ENCODE results near the gene SIRT7.

SIRT7 gene

GRCh38 chr17:81948635-81949378 is 30.8 kb upstream of the SIRT7 start:
- Mint-ChIP-seq H3K27me3 (peaks cover 53% of the 10 kb centered on the region), H3K4me3 (no peak overlapping the region), H3K36me3 (no peaks in the 10 kb centered on the region), H3K9me3 (no peaks in the 10 kb centered on the region), H3K4me1 (peaks cover 4% of the 10 kb centered on the region), H3K27ac (no peak overlapping the region)
- CTCF ChIA-PET = interaction anchor here (1.9 kb wide), 1 partner anchor 11 kb away, joined by 9 read pairs; no protein-coding TSS in a partner anchor
- DNase-seq = no peak

GRCh38 chr17:81947189-81947588 is 29.2 kb upstream of the SIRT7 start, which contains the start of gene MYADML2:
Gene MYADML2 (minus strand): TSS chr17:81947233. CDS start chr17:81941741, 5,492 bp downstream.
- H3K36me3 Mint-ChIP-seq = no peaks in the 10 kb centered on the region
- H3K27ac Mint-ChIP-seq = no peak within 1 kb of the TSS
- H3K27me3 Mint-ChIP-seq = peaks cover 46% of the 10 kb centered on the region
- H3K4me3 Mint-ChIP-seq = no peak within 1 kb of the TSS
- peaks cover 4% of the 10 kb centered on the region for H3K4me1 Mint-ChIP-seq
- CTCF ChIA-PET = interaction anchor here (1.9 kb wide), 1 partner anchor 13 kb away, joined by 9 read pairs; no protein-coding TSS in a partner anchor
- DNase-seq = no peak
- no peaks in the 10 kb centered on the region for H3K9me3 Mint-ChIP-seq

- H3K36me3 Mint-ChIP-seq = no peaks in the 10 kb centered on the region
- H3K27ac Mint-ChIP-seq = no peak overlapping the region
- H3K4me1 Mint-ChIP-seq = no peaks in the 10 kb centered on the region
- no peaks in the 10 kb centered on the region for H3K9me3 Mint-ChIP-seq
- peaks cover 49% of the 10 kb centered on the region for H3K27me3 Mint-ChIP-seq
- no peak overlapping the region for H3K4me3 Mint-ChIP-seq
- DNase-seq = no peak
- CTCF ChIA-PET = no interaction called here
Measured at GRCh38 chr17:81944858-81945257, 26.9 kb upstream of the SIRT7 start.

DNA sequence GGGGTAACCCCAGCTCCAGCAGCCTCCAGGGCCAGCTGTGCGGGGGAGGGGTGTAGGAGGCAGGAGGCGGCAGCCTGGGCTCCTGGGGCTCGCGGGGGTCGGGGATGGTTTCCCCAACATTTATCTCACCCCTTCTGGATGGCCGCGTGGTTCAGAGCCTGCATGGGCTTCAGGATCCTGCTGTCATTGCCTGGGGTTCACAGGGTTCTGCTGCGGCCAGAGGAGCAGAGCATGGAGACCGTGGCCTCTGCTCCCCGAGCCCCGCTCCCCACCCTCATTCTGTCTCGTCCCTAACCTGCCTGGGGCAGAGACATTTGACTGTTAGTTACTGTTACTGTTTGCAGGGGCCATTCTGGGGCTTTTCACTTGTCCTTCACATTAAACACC is 24.2 kb upstream of the SIRT7 start:
- Mint-ChIP-seq H3K27ac (no peak overlapping the region), H3K4me1 (peaks cover 9% of the 10 kb centered on the region), H3K27me3 (peaks cover 43% of the 10 kb centered on the region), H3K36me3 (no peaks in the 10 kb centered on the region), H3K4me3 (no peak overlapping the region), H3K9me3 (no peaks in the 10 kb centered on the region)
- no peak for DNase-seq
- CTCF ChIA-PET = no interaction called here

- Mint-ChIP-seq H3K27ac (no peak overlapping the region), H3K4me3 (no peak overlapping the region), H3K27me3 (peaks cover 38% of the 10 kb centered on the region), H3K4me1 (peaks cover 10% of the 10 kb centered on the region), H3K9me3 (no peaks in the 10 kb centered on the region), H3K36me3 (no peaks in the 10 kb centered on the region)
- DNase-seq = no peak
- CTCF ChIA-PET = no interaction called here
Measured at GRCh38 chr17:81941484-81942166, 23.6 kb upstream of the SIRT7 start.

- CTCF ChIA-PET = no interaction called here
- no peak for DNase-seq
- no peak overlapping the region for H3K4me3 Mint-ChIP-seq
- H3K36me3 Mint-ChIP-seq = no peaks in the 10 kb centered on the region
- peaks cover 37% of the 10 kb centered on the region for H3K27me3 Mint-ChIP-seq
- no peak overlapping the region for H3K27ac Mint-ChIP-seq
- peaks cover 15% of the 10 kb centered on the region for H3K4me1 Mint-ChIP-seq
- no peaks in the 10 kb centered on the region for H3K9me3 Mint-ChIP-seq
Measured at GRCh38 chr17:81940538-81941483, 22.8 kb upstream of the SIRT7 start.

DNA sequence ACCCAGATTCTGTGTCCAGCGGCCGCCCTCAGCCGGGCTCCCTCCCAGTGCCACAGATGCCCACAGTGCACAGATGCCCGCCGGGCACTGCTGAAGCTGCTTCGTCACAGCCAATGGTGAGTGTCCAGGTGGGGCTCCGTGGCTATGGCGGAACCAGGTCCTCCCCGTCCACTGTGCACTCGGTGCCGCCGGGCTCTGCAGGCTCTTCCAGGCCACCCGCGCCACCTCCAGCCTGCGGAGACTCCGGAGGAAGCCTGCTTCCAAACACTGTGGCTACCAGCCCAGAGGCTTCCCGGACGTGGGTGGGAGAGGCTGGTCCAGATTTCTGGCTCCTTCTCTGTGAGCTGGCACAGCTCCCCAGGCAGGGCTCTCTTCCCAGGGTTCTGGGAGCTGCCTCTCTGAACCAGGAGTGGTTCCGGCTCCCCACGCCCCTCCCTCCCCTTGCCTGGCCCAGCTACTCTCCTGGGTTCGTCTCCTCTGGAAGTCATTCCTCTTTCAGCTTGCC is 22.0 kb upstream of the SIRT7 start:
- peaks cover 18% of the 10 kb centered on the region for H3K4me1 Mint-ChIP-seq
- no peak overlapping the region for H3K4me3 Mint-ChIP-seq
- peaks cover 31% of the 10 kb centered on the region for H3K27me3 Mint-ChIP-seq
- H3K27ac Mint-ChIP-seq = no peak overlapping the region
- no peaks in the 10 kb centered on the region for H3K36me3 Mint-ChIP-seq
- H3K9me3 Mint-ChIP-seq = no peaks in the 10 kb centered on the region
- no peak for DNase-seq
- CTCF ChIA-PET = no interaction called here

DNA sequence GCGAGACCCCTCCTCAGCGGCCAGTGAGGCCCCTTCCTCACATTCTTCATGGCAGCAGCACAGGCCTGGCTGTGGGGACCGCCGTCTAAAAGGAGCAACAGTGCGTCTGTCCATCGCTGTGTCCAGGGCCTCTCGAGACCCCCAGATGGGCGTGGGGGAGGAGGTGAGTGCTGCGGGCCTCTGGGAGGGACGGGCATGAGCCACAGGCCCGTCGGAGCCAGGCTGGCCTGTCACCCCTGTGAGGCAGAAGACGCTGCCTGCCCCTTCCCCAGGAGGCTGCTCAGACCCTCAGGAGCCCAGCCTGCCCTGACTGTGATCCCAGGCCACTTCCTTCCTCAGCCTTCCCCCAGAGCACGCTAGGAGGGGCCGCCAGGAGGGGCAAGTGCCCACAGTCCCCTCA is 21.2 kb upstream of the SIRT7 start:
- H3K4me3 Mint-ChIP-seq = no peak overlapping the region
- CTCF ChIA-PET = no interaction called here
- no peaks in the 10 kb centered on the region for H3K36me3 Mint-ChIP-seq
- peaks cover 30% of the 10 kb centered on the region for H3K27me3 Mint-ChIP-seq
- no peak overlapping the region for H3K27ac Mint-ChIP-seq
- no peaks in the 10 kb centered on the region for H3K9me3 Mint-ChIP-seq
- H3K4me1 Mint-ChIP-seq = peaks cover 18% of the 10 kb centered on the region
- DNase-seq = no peak

DNA sequence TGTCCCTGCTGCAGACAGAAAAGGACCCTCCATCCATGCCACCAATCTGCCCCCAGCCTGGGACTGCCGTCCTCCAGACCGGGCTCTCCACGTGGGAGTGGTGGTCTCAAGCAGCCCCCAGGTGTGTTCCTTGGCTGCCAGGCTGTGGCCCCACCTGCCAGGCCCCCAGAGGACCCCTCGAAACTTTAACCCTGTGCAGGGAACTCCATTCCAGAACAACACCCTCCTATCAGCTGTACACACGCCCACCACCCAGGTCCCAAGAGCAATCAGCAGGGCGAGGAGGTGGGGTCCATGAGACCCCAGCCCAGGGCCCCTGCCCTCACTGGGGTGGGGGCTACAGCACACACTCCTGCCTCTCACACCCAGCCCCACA is 17.7 kb upstream of the SIRT7 start:
- CTCF ChIA-PET = interaction anchor here (1.9 kb wide), 1 partner anchor 86 kb away, joined by 4 read pairs; no protein-coding TSS in a partner anchor
- H3K4me1 Mint-ChIP-seq = peaks cover 22% of the 10 kb centered on the region

DNA sequence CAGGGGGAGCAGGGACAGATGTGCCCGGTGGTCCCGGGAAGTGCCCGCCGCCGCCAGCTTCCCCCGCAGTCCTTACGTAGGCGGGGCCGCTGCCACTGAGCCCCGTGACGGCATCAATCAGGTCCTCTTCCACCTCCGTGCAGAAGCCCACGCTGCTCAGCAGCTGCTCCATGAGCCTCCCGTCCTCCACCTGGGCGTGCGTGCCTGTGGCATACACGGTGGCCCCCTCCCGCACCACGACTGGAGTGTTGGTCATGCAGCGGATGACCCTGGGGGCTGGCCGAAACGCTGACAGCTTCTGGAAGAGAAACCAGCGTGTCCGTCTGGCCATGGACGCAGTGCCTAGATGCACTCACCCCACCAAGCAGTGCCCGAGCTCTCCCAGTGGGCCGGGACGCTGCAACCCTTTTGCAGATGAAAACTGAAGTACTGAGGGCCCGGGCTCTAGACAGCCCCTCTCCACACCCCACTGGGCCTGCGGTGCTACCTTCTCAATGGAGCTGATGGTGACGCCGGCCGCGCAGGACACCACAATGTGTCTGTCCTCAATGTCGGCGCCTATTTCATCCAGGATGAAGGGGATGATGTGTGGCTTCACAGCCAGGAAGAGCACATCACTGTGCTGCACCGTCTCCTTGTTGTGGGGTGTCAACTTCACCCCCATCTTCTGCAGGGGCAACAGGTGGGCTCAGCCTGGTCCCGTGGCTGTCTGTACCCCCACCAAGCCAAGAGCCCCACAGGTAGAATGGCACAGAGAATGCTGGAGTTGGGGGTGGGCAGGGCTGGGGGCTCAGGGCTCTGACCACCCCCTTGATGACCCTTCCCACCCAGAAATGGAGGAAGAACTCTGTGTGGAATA is 17.1 kb upstream of the SIRT7 start:
- CTCF ChIA-PET = interaction anchor here (1.9 kb wide), 1 partner anchor 87 kb away, joined by 4 read pairs; no protein-coding TSS in a partner anchor
- peak overlapping the region; percentile 79 for H3K4me3 Mint-ChIP-seq
- H3K9me3 Mint-ChIP-seq = no peaks in the 10 kb centered on the region
- H3K27ac Mint-ChIP-seq = no peak overlapping the region
- no peaks in the 10 kb centered on the region for H3K36me3 Mint-ChIP-seq
- peaks cover 22% of the 10 kb centered on the region for H3K27me3 Mint-ChIP-seq
- DNase-seq = no peak
- H3K4me1 Mint-ChIP-seq = peaks cover 22% of the 10 kb centered on the region

More for the DNA sequence above, 17.7 kb upstream of the SIRT7 start:
- no peak overlapping the region for H3K27ac Mint-ChIP-seq
- peak overlapping the region; percentile 79 for H3K4me3 Mint-ChIP-seq
- H3K27me3 Mint-ChIP-seq = peaks cover 22% of the 10 kb centered on the region
- no peak for DNase-seq
- no peaks in the 10 kb centered on the region for H3K9me3 Mint-ChIP-seq
- no peaks in the 10 kb centered on the region for H3K36me3 Mint-ChIP-seq

DNA sequence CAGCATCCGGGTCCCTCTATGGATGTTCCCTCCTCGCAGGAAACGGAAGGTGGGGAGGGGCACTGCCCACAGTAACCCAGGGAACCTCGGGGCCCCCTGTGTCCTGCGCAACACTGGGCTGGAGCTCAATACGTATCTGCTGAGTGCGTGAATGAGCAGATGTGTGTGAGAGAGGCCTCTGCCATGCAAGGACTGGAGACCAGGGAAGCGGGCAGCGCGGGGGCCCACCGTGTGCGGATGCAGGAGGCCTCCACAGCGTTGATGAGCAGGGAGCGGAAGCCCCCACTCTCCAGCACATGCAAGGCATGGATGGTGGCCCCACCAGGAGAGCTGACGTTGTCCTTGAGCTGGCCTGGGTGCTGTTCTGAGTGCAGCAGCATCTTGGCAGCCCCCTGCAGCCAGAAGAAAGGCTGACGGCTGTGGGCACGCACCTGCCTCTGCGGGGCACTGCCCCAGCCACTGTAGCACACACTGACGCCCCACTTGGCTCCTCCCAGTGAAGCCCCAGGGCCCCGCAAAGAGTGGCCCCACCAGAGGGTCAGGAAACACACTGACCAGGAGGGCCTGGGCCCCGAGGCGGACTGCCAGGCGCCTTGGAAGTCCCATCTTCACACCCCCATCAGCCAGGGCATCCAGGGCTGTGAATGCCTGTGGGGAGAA is 16.3 kb upstream of the SIRT7 start:
- no peaks in the 10 kb centered on the region for H3K36me3 Mint-ChIP-seq
- peaks cover 28% of the 10 kb centered on the region for H3K27me3 Mint-ChIP-seq
- H3K9me3 Mint-ChIP-seq = no peaks in the 10 kb centered on the region
- no peak overlapping the region for H3K4me3 Mint-ChIP-seq
- no peak for DNase-seq
- peaks cover 22% of the 10 kb centered on the region for H3K4me1 Mint-ChIP-seq
- CTCF ChIA-PET = no interaction called here
- no peak overlapping the region for H3K27ac Mint-ChIP-seq

GRCh38 chr17:81933178-81933699 is 15.3 kb upstream of the SIRT7 start:
- H3K9me3 Mint-ChIP-seq = no peaks in the 10 kb centered on the region
- H3K4me1 Mint-ChIP-seq = peaks cover 28% of the 10 kb centered on the region
- no peak overlapping the region for H3K27ac Mint-ChIP-seq
- no peak overlapping the region for H3K4me3 Mint-ChIP-seq
- CTCF ChIA-PET = no interaction called here
- no peak for DNase-seq
- H3K36me3 Mint-ChIP-seq = no peaks in the 10 kb centered on the region
- peaks cover 37% of the 10 kb centered on the region for H3K27me3 Mint-ChIP-seq

Data from activated naive CD4-positive, alpha-beta T cell treated with anti-CD3 and anti-CD28 coated beads, Interleukin-2, amount 10 ng/mL, durations not matched to agents 7 days and 5 days (primary cell).